ENCODE data around the gene PPP1R3A. TPM values are rescaled to one million over a fixed set of nuclear protein-coding genes. Genes with fewer than 3 reads are reported as not detected.

The PPP1R3A gene
- total and polyA plus RNA-seq, 2 of the 8 experiments (the other 6 are each of a cell fraction or from before 2014, with no cell fraction given): not detected

GRCh38 chr7:113945018-113945938 is 26.5 kb upstream of the PPP1R3A start (continued):
- no peak for TF ChIP-seq RNF2 (IDR thresholded peaks at IDR 0.05; ENCODE audit: borderline replicate concordance, low read depth, low read length, missing control alignments, poor library complexity, severe bottlenecking)
- no peak for TF ChIP-seq SIRT6 (IDR thresholded peaks at IDR 0.05; ENCODE audit: low read length)
- TF ChIP-seq POLR2AphosphoS5 (IDR thresholded peaks at IDR 0.05; ENCODE audit: low read depth, low read length): no peak
- TF ChIP-seq SIX5 (IDR thresholded peaks at IDR 0.05; ENCODE audit: low read depth, low read length): no peak
- TF ChIP-seq JUND (IDR thresholded peaks at IDR 0.05; ENCODE audit: low read length): no peak
- no peak for TF ChIP-seq SP2 (IDR thresholded peaks at IDR 0.05; ENCODE audit: low read length)
- TF ChIP-seq CEBPB (IDR thresholded peaks at IDR 0.05; ENCODE audit: low read depth, low read length): no peak
